Measurements from ENCODE around the gene MYOF.

The MYOF gene

DNA sequence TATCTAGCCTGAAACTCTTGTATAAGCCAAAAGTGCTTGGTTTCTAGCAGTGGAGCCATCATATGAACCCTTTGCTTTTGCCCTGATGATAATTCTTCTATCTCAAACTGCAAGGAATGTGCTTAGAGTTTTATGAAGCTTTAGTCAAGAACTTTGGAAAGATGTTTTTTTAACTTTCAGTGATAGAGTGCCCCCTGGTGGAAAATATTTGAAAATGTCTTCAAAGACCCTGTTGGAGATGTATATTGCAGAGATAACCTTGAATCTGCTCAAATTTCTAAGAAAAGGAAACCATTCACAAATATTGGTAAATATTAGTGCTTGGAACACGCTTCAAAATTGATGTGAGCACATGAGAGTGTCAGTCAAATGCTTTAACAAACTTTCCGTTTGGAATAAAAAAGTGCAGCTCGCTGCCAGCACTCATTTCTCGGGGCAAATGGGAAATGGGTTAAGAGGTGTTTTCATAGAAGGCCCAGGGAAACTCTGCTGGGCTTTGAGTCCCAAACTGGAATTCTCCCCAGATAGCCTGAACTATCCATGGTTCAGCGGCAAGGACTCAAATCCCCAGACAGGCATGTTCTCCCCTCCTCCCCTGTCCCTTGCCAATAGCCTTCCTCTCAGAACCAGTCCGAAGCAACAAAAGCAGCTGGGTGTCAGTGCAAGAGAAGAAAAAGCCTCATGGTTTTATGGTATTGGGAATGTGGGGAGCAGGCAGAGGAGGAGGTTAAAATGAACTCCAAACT, 129.3 kb downstream of the MYOF start (continued):
- TF ChIP-seq ARNTL (CRISPR knock-in tag; IDR thresholded peaks at IDR 0.05; ENCODE audit: borderline replicate concordance, low read depth) (no peak), GLIS3 (CRISPR knock-in tag; IDR thresholded peaks at IDR 0.05) (no peak), SNAI2 (CRISPR knock-in tag; IDR thresholded peaks at IDR 0.05) (no peak), PPARA (CRISPR knock-in tag; IDR thresholded peaks at IDR 0.05; ENCODE audit: borderline replicate concordance) (no peak), ZNF70 (CRISPR knock-in tag; IDR thresholded peaks at IDR 0.05) (no peak), ESRRG (CRISPR knock-in tag; IDR thresholded peaks at IDR 0.05) (no peak), CSDC2 (CRISPR knock-in tag; IDR thresholded peaks at IDR 0.05) (no peak), OSR1 (CRISPR knock-in tag; IDR thresholded peaks at IDR 0.05) (no peak), BACH2 (CRISPR knock-in tag; IDR thresholded peaks at IDR 0.05; ENCODE audit: borderline replicate concordance) (no peak), ZFP3 (CRISPR knock-in tag; IDR thresholded peaks at IDR 0.05) (no peak)
- TF ChIP-seq, protein P1, sequence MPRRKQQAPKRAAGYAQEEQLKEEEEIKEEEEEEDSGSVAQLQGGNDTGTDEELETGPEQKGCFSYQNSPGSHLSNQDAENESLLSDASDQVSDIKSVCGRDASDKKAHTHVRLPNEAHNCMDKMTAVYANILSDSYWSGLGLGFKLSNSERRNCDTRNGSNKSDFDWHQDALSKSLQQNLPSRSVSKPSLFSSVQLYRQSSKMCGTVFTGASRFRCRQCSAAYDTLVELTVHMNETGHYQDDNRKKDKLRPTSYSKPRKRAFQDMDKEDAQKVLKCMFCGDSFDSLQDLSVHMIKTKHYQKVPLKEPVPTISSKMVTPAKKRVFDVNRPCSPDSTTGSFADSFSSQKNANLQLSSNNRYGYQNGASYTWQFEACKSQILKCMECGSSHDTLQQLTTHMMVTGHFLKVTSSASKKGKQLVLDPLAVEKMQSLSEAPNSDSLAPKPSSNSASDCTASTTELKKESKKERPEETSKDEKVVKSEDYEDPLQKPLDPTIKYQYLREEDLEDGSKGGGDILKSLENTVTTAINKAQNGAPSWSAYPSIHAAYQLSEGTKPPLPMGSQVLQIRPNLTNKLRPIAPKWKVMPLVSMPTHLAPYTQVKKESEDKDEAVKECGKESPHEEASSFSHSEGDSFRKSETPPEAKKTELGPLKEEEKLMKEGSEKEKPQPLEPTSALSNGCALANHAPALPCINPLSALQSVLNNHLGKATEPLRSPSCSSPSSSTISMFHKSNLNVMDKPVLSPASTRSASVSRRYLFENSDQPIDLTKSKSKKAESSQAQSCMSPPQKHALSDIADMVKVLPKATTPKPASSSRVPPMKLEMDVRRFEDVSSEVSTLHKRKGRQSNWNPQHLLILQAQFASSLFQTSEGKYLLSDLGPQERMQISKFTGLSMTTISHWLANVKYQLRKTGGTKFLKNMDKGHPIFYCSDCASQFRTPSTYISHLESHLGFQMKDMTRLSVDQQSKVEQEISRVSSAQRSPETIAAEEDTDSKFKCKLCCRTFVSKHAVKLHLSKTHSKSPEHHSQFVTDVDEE (CRISPR knock-in tag; IDR thresholded peaks at IDR 0.05) = no peak

DNA sequence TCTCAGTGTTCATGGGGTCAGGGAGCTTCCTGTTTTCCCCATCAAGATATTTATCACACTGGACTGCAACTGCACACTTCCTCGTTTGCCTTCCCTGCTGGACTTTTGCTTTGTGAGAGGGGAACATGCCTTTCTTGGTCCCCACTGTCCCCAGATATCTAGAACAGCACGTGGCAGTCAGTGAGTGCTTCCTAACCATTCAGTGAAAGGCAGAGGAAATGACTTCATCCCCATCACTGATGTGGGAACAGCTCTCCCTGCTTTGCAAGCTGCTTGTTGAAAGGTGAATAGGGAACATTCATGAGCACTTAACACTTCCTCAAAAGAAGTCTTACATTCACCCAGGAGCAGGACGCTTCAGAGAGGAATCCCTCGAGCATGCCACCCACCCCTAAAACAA, 135.4 kb downstream of the MYOF start:
- TF ChIP-seq TCF4 (CRISPR knock-in tag; IDR thresholded peaks at IDR 0.05; ENCODE audit: borderline replicate concordance) = no peak
- TF ChIP-seq OSR1 (CRISPR knock-in tag; IDR thresholded peaks at IDR 0.05) = no peak
- TF ChIP-seq, protein P2, sequence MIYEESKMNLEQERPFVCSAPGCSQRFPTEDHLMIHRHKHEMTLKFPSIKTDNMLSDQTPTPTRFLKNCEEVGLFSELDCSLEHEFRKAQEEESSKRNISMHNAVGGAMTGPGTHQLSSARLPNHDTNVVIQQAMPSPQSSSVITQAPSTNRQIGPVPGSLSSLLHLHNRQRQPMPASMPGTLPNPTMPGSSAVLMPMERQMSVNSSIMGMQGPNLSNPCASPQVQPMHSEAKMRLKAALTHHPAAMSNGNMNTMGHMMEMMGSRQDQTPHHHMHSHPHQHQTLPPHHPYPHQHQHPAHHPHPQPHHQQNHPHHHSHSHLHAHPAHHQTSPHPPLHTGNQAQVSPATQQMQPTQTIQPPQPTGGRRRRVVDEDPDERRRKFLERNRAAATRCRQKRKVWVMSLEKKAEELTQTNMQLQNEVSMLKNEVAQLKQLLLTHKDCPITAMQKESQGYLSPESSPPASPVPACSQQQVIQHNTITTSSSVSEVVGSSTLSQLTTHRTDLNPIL (CRISPR knock-in tag; IDR thresholded peaks at IDR 0.05; ENCODE audit: low read depth) = no peak
- TF ChIP-seq ISL1 (CRISPR knock-in tag; IDR thresholded peaks at IDR 0.05) = no peak
- TF ChIP-seq GLIS3 (CRISPR knock-in tag; IDR thresholded peaks at IDR 0.05) = no peak
- TF ChIP-seq, protein P3, sequence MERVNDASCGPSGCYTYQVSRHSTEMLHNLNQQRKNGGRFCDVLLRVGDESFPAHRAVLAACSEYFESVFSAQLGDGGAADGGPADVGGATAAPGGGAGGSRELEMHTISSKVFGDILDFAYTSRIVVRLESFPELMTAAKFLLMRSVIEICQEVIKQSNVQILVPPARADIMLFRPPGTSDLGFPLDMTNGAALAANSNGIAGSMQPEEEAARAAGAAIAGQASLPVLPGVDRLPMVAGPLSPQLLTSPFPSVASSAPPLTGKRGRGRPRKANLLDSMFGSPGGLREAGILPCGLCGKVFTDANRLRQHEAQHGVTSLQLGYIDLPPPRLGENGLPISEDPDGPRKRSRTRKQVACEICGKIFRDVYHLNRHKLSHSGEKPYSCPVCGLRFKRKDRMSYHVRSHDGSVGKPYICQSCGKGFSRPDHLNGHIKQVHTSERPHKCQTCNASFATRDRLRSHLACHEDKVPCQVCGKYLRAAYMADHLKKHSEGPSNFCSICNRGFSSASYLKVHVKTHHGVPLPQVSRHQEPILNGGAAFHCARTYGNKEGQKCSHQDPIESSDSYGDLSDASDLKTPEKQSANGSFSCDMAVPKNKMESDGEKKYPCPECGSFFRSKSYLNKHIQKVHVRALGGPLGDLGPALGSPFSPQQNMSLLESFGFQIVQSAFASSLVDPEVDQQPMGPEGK (CRISPR knock-in tag; IDR thresholded peaks at IDR 0.05; ENCODE audit: borderline replicate concordance) = no peak
- no peak for TF ChIP-seq RARB (CRISPR knock-in tag; IDR thresholded peaks at IDR 0.05)
- ATAC-seq = no peak

DNA sequence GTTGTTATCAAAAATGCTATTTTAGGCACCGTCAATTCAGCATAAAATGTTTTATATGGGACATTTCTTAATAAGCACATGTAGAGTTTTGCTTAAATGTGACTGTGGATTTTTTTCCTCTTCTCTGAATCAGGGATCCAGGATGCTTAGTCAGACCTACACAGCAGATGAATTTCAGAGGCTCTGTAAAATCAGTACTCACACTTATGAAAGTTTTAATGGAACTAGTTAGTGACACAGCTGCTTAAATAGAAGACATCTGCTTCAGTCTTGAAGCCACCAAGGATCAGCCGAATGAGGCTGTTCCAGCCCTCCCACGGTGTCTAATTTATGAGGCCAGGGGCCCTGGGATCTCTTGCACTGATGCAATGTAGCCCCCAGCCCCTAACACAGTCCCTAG, 136.0 kb downstream of the MYOF start:
- ATAC-seq = no peak
- TF ChIP-seq TCF4 (CRISPR knock-in tag; IDR thresholded peaks at IDR 0.05; ENCODE audit: borderline replicate concordance) (no peak), TOX (CRISPR knock-in tag; IDR thresholded peaks at IDR 0.05; ENCODE audit: borderline replicate concordance) (no peak), ZC3H10 (CRISPR knock-in tag; IDR thresholded peaks at IDR 0.05) (no peak)

DNA sequence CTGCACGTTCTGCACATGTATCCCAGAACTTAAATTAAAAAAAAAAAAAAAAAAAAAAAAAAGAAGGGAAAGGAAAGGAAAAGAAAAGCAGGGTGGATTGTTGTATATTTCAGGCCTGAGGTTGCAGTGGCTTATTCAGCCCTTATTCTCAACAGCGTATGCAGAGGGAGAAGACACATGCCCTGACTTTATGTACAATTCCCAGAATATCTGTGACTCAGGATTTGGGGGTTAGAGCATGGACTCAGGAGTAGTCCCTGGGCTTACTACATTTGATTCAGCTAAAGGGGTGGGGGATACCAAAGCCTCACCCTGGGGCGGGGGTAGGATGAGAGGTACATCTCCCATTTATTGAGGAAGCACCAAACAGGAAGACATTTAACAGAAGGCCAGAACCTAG, 137.4 kb downstream of the MYOF start:
- TF ChIP-seq, protein P4, sequence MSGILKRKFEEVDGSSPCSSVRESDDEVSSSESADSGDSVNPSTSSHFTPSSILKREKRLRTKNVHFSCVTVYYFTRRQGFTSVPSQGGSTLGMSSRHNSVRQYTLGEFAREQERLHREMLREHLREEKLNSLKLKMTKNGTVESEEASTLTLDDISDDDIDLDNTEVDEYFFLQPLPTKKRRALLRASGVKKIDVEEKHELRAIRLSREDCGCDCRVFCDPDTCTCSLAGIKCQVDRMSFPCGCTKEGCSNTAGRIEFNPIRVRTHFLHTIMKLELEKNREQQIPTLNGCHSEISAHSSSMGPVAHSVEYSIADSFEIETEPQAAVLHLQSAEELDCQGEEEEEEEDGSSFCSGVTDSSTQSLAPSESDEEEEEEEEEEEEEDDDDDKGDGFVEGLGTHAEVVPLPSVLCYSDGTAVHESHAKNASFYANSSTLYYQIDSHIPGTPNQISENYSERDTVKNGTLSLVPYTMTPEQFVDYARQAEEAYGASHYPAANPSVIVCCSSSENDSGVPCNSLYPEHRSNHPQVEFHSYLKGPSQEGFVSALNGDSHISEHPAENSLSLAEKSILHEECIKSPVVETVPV (CRISPR knock-in tag; IDR thresholded peaks at IDR 0.05) = no peak
- TF ChIP-seq BACH2 (CRISPR knock-in tag; IDR thresholded peaks at IDR 0.05; ENCODE audit: borderline replicate concordance) (no peak), TOX (CRISPR knock-in tag; IDR thresholded peaks at IDR 0.05; ENCODE audit: borderline replicate concordance) (no peak), CSDC2 (CRISPR knock-in tag; IDR thresholded peaks at IDR 0.05) (no peak), ZNF8 (CRISPR knock-in tag; IDR thresholded peaks at IDR 0.05) (no peak)
- TF ChIP-seq, protein P1 (CRISPR knock-in tag; IDR thresholded peaks at IDR 0.05) = no peak
- TF ChIP-seq, protein P5, sequence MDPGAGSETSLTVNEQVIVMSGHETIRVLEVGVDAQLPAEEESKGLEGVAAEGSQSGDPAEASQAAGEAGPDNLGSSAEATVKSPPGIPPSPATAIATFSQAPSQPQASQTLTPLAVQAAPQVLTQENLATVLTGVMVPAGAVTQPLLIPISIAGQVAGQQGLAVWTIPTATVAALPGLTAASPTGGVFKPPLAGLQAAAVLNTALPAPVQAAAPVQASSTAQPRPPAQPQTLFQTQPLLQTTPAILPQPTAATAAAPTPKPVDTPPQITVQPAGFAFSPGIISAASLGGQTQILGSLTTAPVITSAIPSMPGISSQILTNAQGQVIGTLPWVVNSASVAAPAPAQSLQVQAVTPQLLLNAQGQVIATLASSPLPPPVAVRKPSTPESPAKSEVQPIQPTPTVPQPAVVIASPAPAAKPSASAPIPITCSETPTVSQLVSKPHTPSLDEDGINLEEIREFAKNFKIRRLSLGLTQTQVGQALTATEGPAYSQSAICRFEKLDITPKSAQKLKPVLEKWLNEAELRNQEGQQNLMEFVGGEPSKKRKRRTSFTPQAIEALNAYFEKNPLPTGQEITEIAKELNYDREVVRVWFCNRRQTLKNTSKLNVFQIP (CRISPR knock-in tag; IDR thresholded peaks at IDR 0.05; ENCODE audit: borderline replicate concordance, low read depth) = no peak
- no peak for ATAC-seq

All from SK-N-SH treated with all-trans-retinoic acid at 6 μM for 48 hours (cell line).